ENCODE measurements around the gene RTP5. TPM values are rescaled to one million over a fixed set of nuclear protein-coding genes. Genes with fewer than 3 reads are reported as not detected.
"Not testable (repeated sequence)": the region's sequence is repeated elsewhere in the genome, so short reads cannot be mapped to it uniquely, and the experiment has no call there.

Gene RTP5
- under 1 TPM in 1 of 2 donors, not detected in 1; 0.12 TPM for total RNA-seq
- 0 reads per million in 2 donors for total RNA-seq

- Mint-ChIP-seq H3K4me3 (peak within 1 kb of the TSS; percentile 68), H3K27me3 (peaks cover 1% of the 10 kb centered on the region), H3K36me3 (ENCODE audit: low read depth) (peaks cover 2% of the 10 kb centered on the region), H3K27ac (peak within 1 kb of the TSS; percentile 39), H3K4me1 (peaks cover 24% of the 10 kb centered on the region)
- ATAC-seq = no peak
- H3K9me3 ChIP-seq (ENCODE audit: control insufficient read depth, low read length, poor library complexity, severe bottlenecking) = no peaks in the 10 kb centered on the region
- DNase-seq = no peak
Measured at GRCh38 chr2:241869087-241869961, at the start of gene RTP5. Gene RTP5, plus strand, starts transcription at chr2:241869729. Its CDS starts 28 bp downstream, at chr2:241869757.

- DNase-seq = peak in 1 of 3 donors; percentile 9
- H3K27me3 Mint-ChIP-seq; H3K4me1 Mint-ChIP-seq; H3K27ac Mint-ChIP-seq; H3K9me3 ChIP-seq (ENCODE audit: control insufficient read depth, low read length, poor library complexity, severe bottlenecking); H3K36me3 Mint-ChIP-seq (ENCODE audit: low read depth); ATAC-seq; H3K4me3 Mint-ChIP-seq: not testable (repeated sequence)
Measured at GRCh38 chr2:241819947-241820624, 49.4 kb upstream of the RTP5 start.

- Mint-ChIP-seq H3K4me3 (no peak overlapping the region), H3K27ac (no peak overlapping the region), H3K4me1 (peaks cover 9% of the 10 kb centered on the region), H3K36me3 (ENCODE audit: low read depth) (peaks cover 2% of the 10 kb centered on the region), H3K27me3 (no peaks in the 10 kb centered on the region)
- DNase-seq = no peak
- no peaks in the 10 kb centered on the region for H3K9me3 ChIP-seq (ENCODE audit: control insufficient read depth, low read length, poor library complexity, severe bottlenecking)
- ATAC-seq = no peak
Measured at GRCh38 chr2:241820625-241821384, 48.7 kb upstream of the RTP5 start.

- no peak for ATAC-seq
- H3K27ac Mint-ChIP-seq = peak overlapping the region; percentile 32
- peaks cover 2% of the 10 kb centered on the region for H3K36me3 Mint-ChIP-seq (ENCODE audit: low read depth)
- peaks cover 9% of the 10 kb centered on the region for H3K4me1 Mint-ChIP-seq
- no peak for DNase-seq
- no peaks in the 10 kb centered on the region for H3K9me3 ChIP-seq (ENCODE audit: control insufficient read depth, low read length, poor library complexity, severe bottlenecking)
- H3K4me3 Mint-ChIP-seq = no peak overlapping the region
- no peaks in the 10 kb centered on the region for H3K27me3 Mint-ChIP-seq
Measured at GRCh38 chr2:241821460-241822263, 47.9 kb upstream of the RTP5 start.

- no peaks in the 10 kb centered on the region for H3K27me3 Mint-ChIP-seq
- H3K4me3 Mint-ChIP-seq = no peak overlapping the region
- H3K36me3 Mint-ChIP-seq (ENCODE audit: low read depth) = peaks cover 2% of the 10 kb centered on the region
- no peak for ATAC-seq
- no peaks in the 10 kb centered on the region for H3K9me3 ChIP-seq (ENCODE audit: control insufficient read depth, low read length, poor library complexity, severe bottlenecking)
- H3K4me1 Mint-ChIP-seq = peaks cover 9% of the 10 kb centered on the region
- DNase-seq = no peak
- H3K27ac Mint-ChIP-seq = peak overlapping the region; percentile 32
Measured at GRCh38 chr2:241822264-241822623, 47.3 kb upstream of the RTP5 start.

- not testable (repeated sequence) for H3K4me3 Mint-ChIP-seq
Measured at GRCh38 chr2:241823531-241824437, 45.7 kb upstream of the RTP5 start.

GRCh38 chr2:241827394-241827793 lies 42.1 kb upstream of the RTP5 start:
- Mint-ChIP-seq H3K4me3 (no peak overlapping the region), H3K27ac (no peak overlapping the region), H3K36me3 (ENCODE audit: low read depth) (peaks cover 2% of the 10 kb centered on the region), H3K4me1 (peaks cover 5% of the 10 kb centered on the region), H3K27me3 (peaks cover under 1% of the 10 kb centered on the region)
- ATAC-seq (no peak), DNase-seq (no peak)
- no peaks in the 10 kb centered on the region for H3K9me3 ChIP-seq (ENCODE audit: control insufficient read depth, low read length, poor library complexity, severe bottlenecking)

More at GRCh38 chr2:241823531-241824437, 45.7 kb upstream of the RTP5 start:
- H3K27me3 Mint-ChIP-seq; DNase-seq; H3K4me1 Mint-ChIP-seq; H3K36me3 Mint-ChIP-seq (ENCODE audit: low read depth); ATAC-seq; H3K9me3 ChIP-seq (ENCODE audit: control insufficient read depth, low read length, poor library complexity, severe bottlenecking): not testable (repeated sequence)
- H3K27ac Mint-ChIP-seq = peak overlapping the region; percentile 24

GRCh38 chr2:241833101-241833663 lies 36.3 kb upstream of the RTP5 start:
- no peak overlapping the region for H3K4me3 Mint-ChIP-seq
- H3K4me1 Mint-ChIP-seq = peaks cover 6% of the 10 kb centered on the region
- H3K9me3 ChIP-seq (ENCODE audit: control insufficient read depth, low read length, poor library complexity, severe bottlenecking) = no peaks in the 10 kb centered on the region
- H3K27ac Mint-ChIP-seq = no peak overlapping the region
- DNase-seq (no peak), ATAC-seq (no peak)
- peaks cover 4% of the 10 kb centered on the region for H3K27me3 Mint-ChIP-seq
- no peaks in the 10 kb centered on the region for H3K36me3 Mint-ChIP-seq (ENCODE audit: low read depth)

- not testable (repeated sequence) for DNase-seq; H3K4me3 Mint-ChIP-seq; H3K36me3 Mint-ChIP-seq (ENCODE audit: low read depth); H3K4me1 Mint-ChIP-seq; H3K27ac Mint-ChIP-seq; ATAC-seq; H3K27me3 Mint-ChIP-seq; H3K9me3 ChIP-seq (ENCODE audit: control insufficient read depth, low read length, poor library complexity, severe bottlenecking)
Measured at GRCh38 chr2:241833756-241834526, 35.6 kb upstream of the RTP5 start.

- Mint-ChIP-seq H3K4me3 (no peak overlapping the region), H3K4me1 (peaks cover 6% of the 10 kb centered on the region), H3K36me3 (ENCODE audit: low read depth) (no peaks in the 10 kb centered on the region), H3K27ac (no peak overlapping the region), H3K27me3 (peaks cover 4% of the 10 kb centered on the region)
- no peak for ATAC-seq
- DNase-seq = no peak
- no peaks in the 10 kb centered on the region for H3K9me3 ChIP-seq (ENCODE audit: control insufficient read depth, low read length, poor library complexity, severe bottlenecking)
Measured at GRCh38 chr2:241834527-241835210, 34.9 kb upstream of the RTP5 start.

GRCh38 chr2:241835611-241836010 lies 33.9 kb upstream of the RTP5 start:
- H3K27ac Mint-ChIP-seq = no peak overlapping the region
- peaks cover 6% of the 10 kb centered on the region for H3K4me1 Mint-ChIP-seq
- DNase-seq (no peak), ATAC-seq (no peak)
- peaks cover 4% of the 10 kb centered on the region for H3K27me3 Mint-ChIP-seq
- no peaks in the 10 kb centered on the region for H3K36me3 Mint-ChIP-seq (ENCODE audit: low read depth)
- H3K4me3 Mint-ChIP-seq = no peak overlapping the region
- no peaks in the 10 kb centered on the region for H3K9me3 ChIP-seq (ENCODE audit: control insufficient read depth, low read length, poor library complexity, severe bottlenecking)
